ENCODE data around the gene PAWR. TPM values are rescaled to one million over a fixed set of nuclear protein-coding genes. Genes with fewer than 3 reads are reported as not detected.
"Not testable (repeated sequence)": the region's sequence is repeated elsewhere in the genome, so short reads cannot be mapped to it uniquely, and the experiment has no call there.

Gene PAWR
- total and polyA plus RNA-seq, 4 experiments from 2014 or later = 0.87 to 4.7 (median 2.2) TPM

DNA sequence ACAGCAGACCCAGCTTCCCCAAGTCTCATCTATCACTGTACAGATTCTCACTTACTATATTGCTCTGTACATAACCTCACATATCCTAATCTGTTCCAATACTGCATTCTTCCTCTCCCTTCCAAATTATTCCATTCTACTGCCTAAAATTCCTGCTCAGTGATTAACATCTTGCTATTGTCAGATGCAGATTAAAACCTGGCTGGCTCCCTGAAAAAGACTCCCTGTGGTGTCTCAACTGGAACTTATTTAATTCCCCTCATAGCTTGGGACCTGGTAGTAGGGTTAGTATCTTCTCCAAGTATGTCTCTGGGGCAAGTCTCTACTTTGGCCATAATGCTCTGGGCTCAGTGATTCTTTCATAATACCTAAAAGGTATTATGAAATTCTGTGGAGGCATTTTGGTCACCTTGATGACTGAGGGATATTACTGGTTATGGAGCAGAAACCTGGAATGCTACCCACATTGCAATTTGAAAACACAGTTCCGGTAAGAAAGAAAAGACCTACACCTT, 55.8 kb downstream of the PAWR start:
- Mint-ChIP-seq H3K27me3 (no peaks in the 10 kb centered on the region), H3K4me3 (no peak overlapping the region), H3K9me3 (peaks cover 0 to 2% (median 0%) of the 10 kb centered on the region in 8 donors), H3K4me1 (no peaks in the 10 kb centered on the region), H3K27ac (no peak overlapping the region), H3K36me3 (no peaks in the 10 kb centered on the region)
- Histone ChIP-seq H3K4me1 (ENCODE audit: insufficient read depth, low read length) (no peaks in the 10 kb centered on the region), H3K9me3 (ENCODE audit: control insufficient read depth in 1 of 2, low read length in 2 of 2) (no peaks in the 10 kb centered on the region), H3K36me3 (ENCODE audit: insufficient read depth, low read length) (no peaks in the 10 kb centered on the region), H3K4me3 (ENCODE audit: low read length in 2 of 2) (no peak overlapping the region), H3K27ac (ENCODE audit: low read depth, low read length) (no peak overlapping the region), H3K27me3 (ENCODE audit: insufficient read depth, low read length) (no peaks in the 10 kb centered on the region)
- DNase-seq = no peak
- ChIA-PET POLR2A (ENCODE audit: partially characterized antibody) (no interaction called here), CTCF (ENCODE audit: partially characterized antibody) (no interaction called here)
- intact Hi-C loops (cut with micrococcal nuclease) = no loop called here

DNA sequence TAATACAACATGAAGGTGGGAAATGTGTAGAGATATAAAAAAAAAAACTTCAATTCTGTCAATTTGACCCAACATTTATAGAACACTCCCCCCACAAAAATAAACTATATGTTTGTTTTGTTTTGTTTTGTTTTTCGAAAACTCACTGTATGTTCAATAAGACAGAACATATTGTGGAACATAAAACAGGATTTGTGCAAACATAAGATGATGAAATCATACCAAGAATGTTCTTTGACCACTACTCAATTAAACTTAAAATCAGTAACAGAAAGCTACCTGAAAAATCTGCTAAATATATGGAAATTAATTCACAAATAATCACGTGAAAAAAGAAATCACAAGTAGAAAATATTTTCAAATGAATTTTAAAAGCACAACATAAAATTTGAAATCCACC, 61.2 kb downstream of the PAWR start:
- CTCF ChIA-PET (ENCODE audit: partially characterized antibody) = no interaction called here
- Mint-ChIP-seq H3K4me3 (no peak overlapping the region), H3K4me1 (no peaks in the 10 kb centered on the region)

DNA sequence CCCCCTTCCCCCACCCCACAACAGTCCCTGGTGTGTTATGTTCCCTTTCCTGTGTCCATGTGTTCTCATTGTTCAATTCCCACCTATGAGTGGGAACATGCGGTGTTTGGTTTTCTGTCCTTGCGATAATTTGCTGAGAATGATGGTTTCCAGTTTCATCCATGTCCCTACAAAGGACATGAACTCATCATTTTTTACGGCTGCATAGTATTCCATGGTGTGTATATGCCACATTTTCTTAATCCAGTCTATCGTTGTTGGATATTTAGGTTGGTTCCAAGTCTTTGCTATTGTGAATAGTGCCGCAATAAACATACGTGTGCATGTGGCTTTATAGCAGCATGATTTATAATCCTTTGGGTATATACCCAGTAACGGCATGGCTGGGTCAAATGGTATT, 64.0 kb downstream of the PAWR start:
- H3K36me3 ChIP-seq (ENCODE audit: insufficient read depth, low read length); H3K4me1 Mint-ChIP-seq; H3K27me3 ChIP-seq (ENCODE audit: insufficient read depth, low read length); intact Hi-C loops (cut with micrococcal nuclease); H3K27ac Mint-ChIP-seq; H3K9me3 ChIP-seq (ENCODE audit: control insufficient read depth in 1 of 2, low read length in 2 of 2); DNase-seq; H3K4me3 ChIP-seq (ENCODE audit: low read length in 2 of 2); H3K9me3 Mint-ChIP-seq; H3K4me1 ChIP-seq (ENCODE audit: insufficient read depth, low read length); H3K27ac ChIP-seq (ENCODE audit: low read depth, low read length); H3K36me3 Mint-ChIP-seq; CTCF ChIA-PET (ENCODE audit: partially characterized antibody); POLR2A ChIA-PET (ENCODE audit: partially characterized antibody); H3K4me3 Mint-ChIP-seq; H3K27me3 Mint-ChIP-seq: not testable (repeated sequence)

More for the DNA sequence above, 61.2 kb downstream of the PAWR start:
- intact Hi-C loops (cut with micrococcal nuclease) = no loop called here
- no peak for DNase-seq
- Mint-ChIP-seq H3K9me3 (peaks cover 0 to 5% (median 4%) of the 10 kb centered on the region in 8 donors), H3K36me3 (no peaks in the 10 kb centered on the region), H3K27ac (no peak overlapping the region), H3K27me3 (no peaks in the 10 kb centered on the region)
- no peaks in the 10 kb centered on the region for H3K4me1 ChIP-seq (ENCODE audit: insufficient read depth, low read length)
- POLR2A ChIA-PET (ENCODE audit: partially characterized antibody) = interaction anchor here (0.6 kb wide), 1 partner anchor 21 kb away, joined by 3 read pairs; no protein-coding TSS in a partner anchor
- no peak overlapping the region for H3K27ac ChIP-seq (ENCODE audit: low read depth, low read length)
- H3K36me3 ChIP-seq (ENCODE audit: insufficient read depth, low read length) = no peaks in the 10 kb centered on the region
- no peak overlapping the region for H3K4me3 ChIP-seq (ENCODE audit: low read length in 2 of 2)
- H3K27me3 ChIP-seq (ENCODE audit: insufficient read depth, low read length) = no peaks in the 10 kb centered on the region
- no peaks in the 10 kb centered on the region for H3K9me3 ChIP-seq (ENCODE audit: control insufficient read depth in 1 of 2, low read length in 2 of 2)

DNA sequence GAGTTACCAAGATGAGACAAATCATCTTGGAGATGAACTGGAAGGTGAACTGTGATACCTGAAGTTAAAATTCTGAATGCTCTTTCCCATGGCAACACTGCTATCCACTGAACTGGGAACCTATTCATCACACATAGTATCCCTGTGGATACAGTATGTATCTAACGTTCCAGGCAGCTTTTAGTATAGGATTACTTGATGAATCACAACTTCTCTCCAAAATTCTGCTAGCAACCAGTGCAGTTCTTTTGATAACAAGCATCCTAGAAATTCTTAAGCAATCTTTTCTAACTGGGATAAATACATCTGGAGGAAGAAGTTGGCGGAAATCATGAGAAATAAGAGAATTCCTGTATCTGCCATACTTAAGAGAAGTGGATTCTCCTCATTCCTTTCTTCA, 66.4 kb downstream of the PAWR start:
- intact Hi-C loops (cut with micrococcal nuclease) = no loop called here
- Mint-ChIP-seq H3K36me3 (no peaks in the 10 kb centered on the region), H3K27ac (no peak overlapping the region), H3K4me1 (no peaks in the 10 kb centered on the region), H3K4me3 (no peak overlapping the region), H3K27me3 (peaks cover 0 to 2% of the 10 kb centered on the region in 2 donors), H3K9me3 (peaks cover 0 to 5% (median 2%) of the 10 kb centered on the region in 8 donors)
- no peaks in the 10 kb centered on the region for H3K27me3 ChIP-seq (ENCODE audit: insufficient read depth, low read length)
- H3K36me3 ChIP-seq (ENCODE audit: insufficient read depth, low read length) = no peaks in the 10 kb centered on the region
- H3K4me3 ChIP-seq (ENCODE audit: low read length in 2 of 2) = no peak overlapping the region
- H3K9me3 ChIP-seq (ENCODE audit: control insufficient read depth in 1 of 2, low read length in 2 of 2) = no peaks in the 10 kb centered on the region
- no peaks in the 10 kb centered on the region for H3K4me1 ChIP-seq (ENCODE audit: insufficient read depth, low read length)
- CTCF ChIA-PET (ENCODE audit: partially characterized antibody) = no interaction called here
- POLR2A ChIA-PET (ENCODE audit: partially characterized antibody) = no interaction called here
- no peak overlapping the region for H3K27ac ChIP-seq (ENCODE audit: low read depth, low read length)
- DNase-seq = no peak

DNA sequence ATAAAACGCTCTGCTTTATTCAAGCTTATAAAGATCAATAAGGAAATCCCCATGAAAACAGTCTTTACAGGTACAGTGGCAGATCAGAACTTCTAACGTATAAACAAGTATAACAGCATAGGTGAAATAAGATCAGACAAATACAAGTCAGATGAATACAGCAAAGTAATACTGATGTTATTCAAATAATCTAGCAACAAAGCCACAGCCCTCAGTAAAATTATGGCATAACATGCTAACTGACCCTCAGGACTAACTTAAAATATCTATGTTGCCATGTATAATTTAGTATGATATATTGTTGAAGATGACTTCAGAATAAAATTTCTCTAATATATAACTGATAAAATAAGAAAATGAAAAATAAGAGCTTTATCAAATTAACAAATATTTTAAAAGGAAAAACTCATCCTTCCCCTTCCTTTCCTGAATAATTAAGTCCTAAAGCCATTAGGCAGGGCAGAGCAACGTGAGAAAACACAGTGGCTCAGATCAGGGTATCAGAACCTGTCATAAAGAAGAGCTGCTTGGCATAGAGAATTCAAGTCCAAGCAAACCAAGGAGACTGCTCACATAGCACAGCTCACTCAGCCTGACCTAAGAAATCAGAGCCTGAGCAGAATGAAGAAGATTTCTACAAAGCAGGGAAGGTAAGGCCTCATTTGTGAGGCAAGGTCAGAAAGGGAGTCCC, 70.7 kb downstream of the PAWR start:
- no peaks in the 10 kb centered on the region for H3K4me1 Mint-ChIP-seq
- no peaks in the 10 kb centered on the region for H3K4me1 ChIP-seq (ENCODE audit: insufficient read depth, low read length)
- peaks cover 1 to 2% of the 10 kb centered on the region in 2 donors for H3K27me3 Mint-ChIP-seq
- no peak for DNase-seq
- no peaks in the 10 kb centered on the region for H3K36me3 ChIP-seq (ENCODE audit: insufficient read depth, low read length)
- H3K4me3 Mint-ChIP-seq = no peak overlapping the region
- no peaks in the 10 kb centered on the region for H3K9me3 ChIP-seq (ENCODE audit: control insufficient read depth in 1 of 2, low read length in 2 of 2)
- peaks cover 0 to 1% (median 0%) of the 10 kb centered on the region in 8 donors for H3K9me3 Mint-ChIP-seq
- POLR2A ChIA-PET (ENCODE audit: partially characterized antibody) = no interaction called here
- H3K27me3 ChIP-seq (ENCODE audit: insufficient read depth, low read length) = no peaks in the 10 kb centered on the region
- CTCF ChIA-PET (ENCODE audit: partially characterized antibody) = no interaction called here
- H3K4me3 ChIP-seq (ENCODE audit: low read length in 2 of 2) = no peak overlapping the region
- no peak overlapping the region for H3K27ac Mint-ChIP-seq
- no peak overlapping the region for H3K27ac ChIP-seq (ENCODE audit: low read depth, low read length)
- H3K36me3 Mint-ChIP-seq = no peaks in the 10 kb centered on the region
- intact Hi-C loops (cut with micrococcal nuclease) = no loop called here

DNA sequence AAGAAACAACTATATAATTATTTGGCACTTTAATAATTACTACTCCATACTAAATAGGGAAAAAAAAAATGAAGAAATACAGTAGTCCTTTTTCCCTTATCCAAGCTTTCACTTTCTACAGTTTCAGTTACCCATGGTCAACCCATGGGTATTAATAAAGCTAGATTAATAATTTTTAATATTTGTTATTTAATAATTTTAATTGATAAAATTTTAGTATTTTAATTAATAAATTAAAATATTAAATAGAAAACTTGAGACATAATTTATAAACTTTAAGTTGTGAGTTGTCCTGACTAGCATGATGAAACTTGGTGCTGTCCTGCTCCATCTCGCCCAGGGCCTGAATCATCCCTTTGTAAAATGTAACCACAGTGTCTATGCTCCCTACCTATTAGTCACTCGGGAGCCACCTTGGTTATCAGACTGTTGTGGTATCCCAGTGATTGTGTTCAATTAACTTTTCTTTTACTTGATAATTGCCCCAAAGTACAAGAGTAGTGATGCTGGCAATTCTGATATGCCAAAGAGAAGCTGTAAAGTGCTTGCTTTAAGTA, 71.8 kb downstream of the PAWR start:
- Histone ChIP-seq H3K9me3 (ENCODE audit: control insufficient read depth in 1 of 2, low read length in 2 of 2) (no peaks in the 10 kb centered on the region), H3K27me3 (ENCODE audit: insufficient read depth, low read length) (no peaks in the 10 kb centered on the region), H3K4me3 (ENCODE audit: low read length in 2 of 2) (no peak overlapping the region), H3K4me1 (ENCODE audit: insufficient read depth, low read length) (no peaks in the 10 kb centered on the region), H3K27ac (ENCODE audit: low read depth, low read length) (no peak overlapping the region), H3K36me3 (ENCODE audit: insufficient read depth, low read length) (no peaks in the 10 kb centered on the region)
- ChIA-PET CTCF (ENCODE audit: partially characterized antibody) (no interaction called here), POLR2A (ENCODE audit: partially characterized antibody) (no interaction called here)
- DNase-seq = no peak
- Mint-ChIP-seq H3K4me3 (no peak overlapping the region), H3K27me3 (peaks cover 1 to 2% of the 10 kb centered on the region in 2 donors), H3K4me1 (no peaks in the 10 kb centered on the region), H3K36me3 (no peaks in the 10 kb centered on the region), H3K27ac (no peak overlapping the region), H3K9me3 (peaks cover 0 to 1% (median 0%) of the 10 kb centered on the region in 8 donors)
- intact Hi-C loops (cut with micrococcal nuclease) = no loop called here

DNA sequence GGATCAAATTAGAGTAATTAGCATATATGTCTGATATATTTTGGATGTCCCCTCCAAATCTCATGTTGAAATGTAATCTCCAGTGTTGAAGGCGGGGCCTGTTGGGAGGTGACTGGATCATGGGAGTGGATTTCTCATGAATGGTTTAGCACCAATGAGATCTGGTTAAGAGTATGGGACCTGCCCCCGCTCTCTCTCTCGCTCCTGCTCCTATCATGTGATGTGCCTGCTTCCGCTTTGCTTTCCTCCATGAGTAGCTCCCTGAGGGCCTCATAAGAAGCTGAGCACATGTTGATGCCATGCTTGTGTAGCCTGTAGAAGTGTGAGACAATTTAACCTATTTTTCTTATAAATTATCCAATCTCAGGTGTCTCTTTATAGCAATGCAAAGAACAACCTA, 73.1 kb downstream of the PAWR start:
- H3K36me3 ChIP-seq (ENCODE audit: insufficient read depth, low read length) = no peaks in the 10 kb centered on the region
- Mint-ChIP-seq H3K36me3 (no peaks in the 10 kb centered on the region), H3K9me3 (peaks cover 0 to 1% (median 0%) of the 10 kb centered on the region in 8 donors), H3K27ac (no peak overlapping the region), H3K4me1 (no peaks in the 10 kb centered on the region), H3K4me3 (no peak overlapping the region), H3K27me3 (peaks cover 1 to 2% of the 10 kb centered on the region in 2 donors)
- H3K9me3 ChIP-seq (ENCODE audit: control insufficient read depth in 1 of 2, low read length in 2 of 2) = no peaks in the 10 kb centered on the region
- DNase-seq = no peak
- no peaks in the 10 kb centered on the region for H3K4me1 ChIP-seq (ENCODE audit: insufficient read depth, low read length)
- no peaks in the 10 kb centered on the region for H3K27me3 ChIP-seq (ENCODE audit: insufficient read depth, low read length)
- H3K27ac ChIP-seq (ENCODE audit: low read depth, low read length) = no peak overlapping the region
- intact Hi-C loops (cut with micrococcal nuclease) = no loop called here
- ChIA-PET CTCF (ENCODE audit: partially characterized antibody) (no interaction called here), POLR2A (ENCODE audit: partially characterized antibody) (no interaction called here)
- no peak overlapping the region for H3K4me3 ChIP-seq (ENCODE audit: low read length in 2 of 2)
